Activated CD8-positive, alpha-beta memory T cell treated with anti-CD3 and anti-CD28 coated beads for 48 hours (primary cell): ENCODE data around the gene TMEM63A.
A peak's percentile ranks its signal among the peaks of the same experiment; 100 is the strongest.

Experiments used
- DNase-seq, 3 experiments: peaks; one replicate each; pipeline ENCODE4 v3.0.0-alpha.2; 2020; ENCODE audit warnings: low read depth in 2 of 3, low spot score in 2 of 3

TMEM63A gene

GRCh38 chr1:225868631-225869330, 13.4 kb downstream of the TMEM63A start:
- no peak for DNase-seq

GRCh38 chr1:225866981-225867380, 15.2 kb downstream of the TMEM63A start:
- no peak for DNase-seq

DNA sequence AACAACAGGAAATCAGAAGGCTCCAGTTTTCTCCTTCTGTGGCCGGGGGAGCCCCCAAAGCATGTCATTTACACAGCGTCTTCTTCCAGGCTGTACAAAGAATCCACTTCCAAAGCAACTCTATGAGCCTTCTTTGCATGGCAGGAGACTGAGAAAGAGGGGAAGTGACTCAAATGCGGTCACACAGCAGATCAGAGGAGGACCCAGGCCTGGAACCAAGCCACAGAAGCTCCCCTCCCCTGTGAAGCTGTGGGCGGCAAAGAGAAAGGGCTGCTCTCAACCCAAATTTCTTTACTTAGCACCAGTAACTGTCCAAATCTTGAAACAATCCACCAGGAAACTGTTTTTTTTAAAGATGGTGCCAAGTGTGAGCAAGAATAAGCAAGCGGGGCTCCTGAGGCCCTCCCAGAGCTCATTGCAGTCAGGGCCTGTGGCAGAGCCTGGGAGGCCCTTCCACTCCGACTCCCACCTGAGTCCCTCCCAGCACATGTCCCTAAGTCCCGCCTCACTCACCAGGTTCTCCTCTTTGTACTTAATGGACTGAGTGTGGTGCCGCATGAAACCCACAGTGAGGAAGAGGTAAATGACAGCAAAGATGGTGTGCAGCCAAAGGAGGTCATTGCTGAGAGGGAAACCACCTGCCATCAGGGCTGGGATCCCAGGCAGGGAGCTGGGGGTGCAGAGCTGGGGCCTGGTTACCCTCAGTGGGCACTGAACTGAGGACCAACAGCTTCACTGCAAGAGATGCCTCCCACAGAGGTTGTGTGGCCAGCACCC, 15.9 kb downstream of the TMEM63A start:
- DNase-seq = peak in 1 of 3 experiments; percentile 51

DNA sequence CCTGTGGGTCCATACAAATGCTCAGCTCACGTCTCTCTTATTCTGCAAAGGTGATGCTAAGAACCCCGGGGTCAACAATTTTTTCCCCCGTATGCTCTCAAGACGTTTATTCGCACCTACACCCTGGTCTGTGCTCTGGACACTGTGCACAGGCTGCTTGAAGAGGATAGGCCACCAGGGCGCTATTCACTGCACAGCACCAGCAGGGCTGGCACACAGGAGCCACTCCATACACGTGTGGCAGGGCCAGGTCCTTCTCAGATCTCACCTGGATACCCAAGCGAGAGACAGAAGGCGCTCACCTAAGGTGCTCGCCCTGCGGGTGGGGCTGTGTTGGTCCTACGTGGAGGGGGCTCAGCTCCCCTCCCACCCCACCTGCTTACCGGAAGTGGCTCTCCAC, 16.7 kb downstream of the TMEM63A start:
- no peak for DNase-seq

GRCh38 chr1:225863167-225863566, 19.0 kb downstream of the TMEM63A start:
- DNase-seq = no peak

DNA sequence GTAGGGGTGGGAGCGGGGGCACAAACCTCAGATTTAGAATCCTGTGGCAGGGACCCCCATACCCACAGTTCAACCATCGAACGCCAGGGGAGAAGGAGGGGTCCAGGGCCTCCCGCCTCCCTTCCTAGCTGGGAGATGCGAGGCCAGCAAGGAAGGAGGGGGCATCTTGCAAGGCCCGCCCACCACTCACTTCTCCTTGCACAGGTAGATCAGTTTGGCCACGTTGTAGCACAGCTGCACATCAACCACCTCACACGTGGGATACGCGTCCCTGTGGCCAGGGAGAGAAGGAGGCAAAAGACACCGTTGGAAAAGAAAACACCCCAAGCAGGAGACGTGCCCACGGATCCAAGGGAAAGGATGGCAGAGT, 19.6 kb downstream of the TMEM63A start:
- DNase-seq = no peak

DNA sequence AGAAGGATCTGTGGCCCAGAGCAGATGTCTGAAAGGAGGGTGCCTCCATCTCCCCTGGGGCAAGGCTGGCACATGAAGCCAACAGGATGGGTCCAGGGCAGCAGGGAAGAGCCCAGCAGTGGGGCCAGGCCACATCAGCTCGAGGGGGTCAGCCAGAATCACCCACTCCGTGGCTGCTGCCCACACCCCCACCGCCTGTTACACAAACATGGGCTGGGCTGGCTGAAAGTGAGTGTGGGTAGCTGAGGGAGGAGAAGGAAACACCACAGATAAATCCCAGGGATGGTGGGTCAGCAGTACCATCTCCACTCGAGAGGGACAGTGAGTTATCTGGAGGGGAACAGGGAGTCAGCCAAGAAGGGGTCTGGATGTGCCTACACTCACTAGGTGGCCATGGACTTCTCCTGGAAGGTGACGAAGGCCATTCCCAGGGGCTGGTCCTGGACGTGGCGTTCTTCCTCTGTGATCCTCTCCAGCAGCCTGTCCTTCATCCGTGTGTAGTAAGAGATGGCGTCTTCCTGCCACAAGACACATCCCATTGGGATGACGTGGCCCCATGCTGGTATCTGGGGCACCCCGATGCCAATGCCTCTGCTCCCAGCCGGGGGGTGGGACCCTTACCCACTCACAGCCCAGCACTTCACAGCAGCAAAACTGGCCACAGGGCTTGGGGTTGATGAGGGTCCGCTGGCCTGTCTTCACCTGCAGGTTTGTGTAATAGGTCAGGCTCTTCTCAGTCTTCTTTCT, 20.2 kb downstream of the TMEM63A start:
- DNase-seq = no peak

DNA sequence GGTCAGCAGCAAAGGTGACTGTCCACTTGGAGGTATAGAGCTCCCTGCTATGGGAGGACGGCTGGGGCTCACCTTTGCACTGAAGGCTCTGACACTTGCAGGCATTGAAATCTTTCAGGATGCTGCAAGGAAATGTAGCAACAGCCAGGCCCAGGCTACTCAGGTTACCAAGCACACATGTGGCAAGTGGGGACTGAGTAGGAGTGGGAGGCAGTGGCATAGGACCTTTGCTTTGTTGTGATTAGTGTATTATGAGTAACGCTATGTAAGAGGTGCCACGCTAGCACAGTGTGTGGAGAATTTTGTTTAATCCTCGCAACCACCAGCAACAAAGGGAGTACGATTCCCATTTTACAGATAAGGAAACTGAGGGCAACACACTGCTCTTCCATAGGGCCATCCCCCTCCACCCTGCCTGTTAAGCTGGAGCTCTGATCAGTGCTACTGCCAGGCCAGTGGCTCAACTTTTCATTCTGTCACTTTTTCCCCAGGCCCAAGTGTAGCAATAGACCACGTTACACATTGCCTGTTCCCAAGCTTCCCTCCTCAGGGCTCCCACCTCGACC, 21.2 kb downstream of the TMEM63A start:
- no peak for DNase-seq

DNA sequence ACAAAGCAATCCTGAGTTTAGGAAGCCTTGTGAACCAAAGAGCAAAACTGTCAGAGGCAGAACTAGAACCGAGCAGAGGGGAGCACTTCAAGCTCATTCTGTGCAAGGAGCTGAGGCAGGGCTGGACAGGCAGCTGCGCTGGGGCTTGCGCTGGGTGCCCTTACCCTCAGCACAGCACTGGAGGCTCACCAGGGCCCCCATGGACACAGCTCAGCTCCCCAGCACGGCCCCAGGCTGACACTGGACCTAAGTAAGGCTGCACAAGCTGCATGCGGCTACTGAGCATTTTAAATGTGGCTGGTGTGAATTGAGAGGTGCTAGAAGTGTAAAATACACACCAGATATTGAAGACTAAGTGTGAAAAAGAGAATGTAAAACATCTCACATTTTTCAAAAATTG, 22.1 kb downstream of the TMEM63A start:
- no peak for DNase-seq

- DNase-seq = no peak
Observed at GRCh38 chr1:225859151-225859550, 23.0 kb downstream of the TMEM63A start.

DNA sequence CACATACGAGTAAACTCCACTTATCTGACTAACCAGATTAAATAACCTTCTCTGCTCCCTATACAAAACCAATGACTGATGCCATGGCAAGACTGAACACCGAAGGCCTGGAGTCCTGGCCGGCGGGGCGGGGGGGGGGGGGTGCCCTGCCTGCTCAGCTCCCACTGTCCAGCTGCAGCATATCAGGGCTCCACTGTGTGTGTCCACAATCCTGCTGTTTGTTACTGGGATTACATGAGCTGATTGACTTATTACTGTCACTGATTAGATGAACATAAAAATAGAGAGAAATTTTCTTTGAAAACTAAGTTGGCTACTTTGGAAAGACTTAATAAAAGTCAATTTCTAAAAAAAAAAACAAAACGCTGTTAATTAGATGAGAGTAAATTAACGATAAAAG, 24.9 kb downstream of the TMEM63A start:
- DNase-seq = no peak

GRCh38 chr1:225855503-225856300, 26.5 kb downstream of the TMEM63A start:
- no peak for DNase-seq

DNA sequence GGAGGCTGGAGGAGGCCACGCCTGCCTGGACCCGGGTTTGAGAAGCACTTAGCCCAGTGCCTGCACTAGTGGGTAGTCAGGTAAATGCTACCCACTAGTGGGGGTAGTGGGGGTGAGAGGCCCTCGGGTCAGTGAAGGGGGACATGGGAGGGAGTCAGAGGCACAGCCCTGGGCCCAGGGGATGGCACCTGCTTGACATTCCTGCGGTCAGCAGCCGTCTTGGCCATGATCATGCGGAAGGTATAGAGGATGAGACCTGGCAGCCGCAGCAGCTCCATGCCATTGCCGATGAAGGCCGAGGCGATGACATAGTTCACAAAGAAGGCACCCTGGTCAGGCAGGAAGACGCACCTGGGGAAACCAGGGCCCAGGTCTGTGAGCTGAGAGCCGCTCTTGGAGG, 28.7 kb downstream of the TMEM63A start:
- DNase-seq = no peak

- DNase-seq = no peak
Observed at GRCh38 chr1:225852413-225853124, 29.6 kb downstream of the TMEM63A start.

DNA sequence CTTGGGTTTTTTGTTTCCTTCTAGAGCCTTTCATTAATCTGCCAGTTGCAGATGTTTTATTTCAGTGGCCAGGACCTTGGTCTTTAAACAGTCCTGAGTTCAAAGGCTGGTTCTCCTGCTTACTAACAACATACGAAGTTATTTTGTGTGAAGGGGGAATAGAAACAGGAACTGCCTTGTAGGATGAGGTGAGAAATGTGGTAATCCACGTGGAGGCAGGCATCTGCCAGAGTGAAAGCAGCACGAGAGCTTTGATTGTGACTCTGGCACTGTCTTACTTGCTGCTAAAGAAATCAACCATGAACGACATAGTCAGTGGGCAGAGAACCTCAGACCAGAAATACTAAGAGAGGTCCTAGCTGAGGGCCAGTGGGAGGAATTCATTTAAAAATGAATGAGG, 30.4 kb downstream of the TMEM63A start:
- no peak for DNase-seq

GRCh38 chr1:225850370-225850769, 31.8 kb downstream of the TMEM63A start:
- DNase-seq = no peak

DNA sequence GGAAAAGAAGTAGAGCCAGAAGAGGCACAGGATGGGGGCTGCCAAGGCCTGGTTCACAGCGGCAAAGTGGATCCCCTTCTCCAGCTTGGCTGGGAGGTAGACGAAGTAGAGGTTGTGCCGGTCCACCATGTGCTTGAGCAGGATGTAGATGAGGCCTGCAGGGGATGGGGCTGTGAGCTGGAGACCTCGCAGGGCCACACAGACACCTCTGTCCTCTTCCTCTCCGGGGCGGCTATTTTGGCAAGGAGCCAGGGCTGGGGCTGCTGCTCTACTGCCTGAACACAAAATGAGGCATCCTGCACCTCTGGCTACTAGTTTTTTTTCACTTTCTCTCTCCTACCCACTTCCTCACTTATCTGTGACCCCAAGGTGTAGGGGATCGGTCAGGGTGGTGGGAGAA, 32.3 kb downstream of the TMEM63A start:
- DNase-seq = no peak

DNA sequence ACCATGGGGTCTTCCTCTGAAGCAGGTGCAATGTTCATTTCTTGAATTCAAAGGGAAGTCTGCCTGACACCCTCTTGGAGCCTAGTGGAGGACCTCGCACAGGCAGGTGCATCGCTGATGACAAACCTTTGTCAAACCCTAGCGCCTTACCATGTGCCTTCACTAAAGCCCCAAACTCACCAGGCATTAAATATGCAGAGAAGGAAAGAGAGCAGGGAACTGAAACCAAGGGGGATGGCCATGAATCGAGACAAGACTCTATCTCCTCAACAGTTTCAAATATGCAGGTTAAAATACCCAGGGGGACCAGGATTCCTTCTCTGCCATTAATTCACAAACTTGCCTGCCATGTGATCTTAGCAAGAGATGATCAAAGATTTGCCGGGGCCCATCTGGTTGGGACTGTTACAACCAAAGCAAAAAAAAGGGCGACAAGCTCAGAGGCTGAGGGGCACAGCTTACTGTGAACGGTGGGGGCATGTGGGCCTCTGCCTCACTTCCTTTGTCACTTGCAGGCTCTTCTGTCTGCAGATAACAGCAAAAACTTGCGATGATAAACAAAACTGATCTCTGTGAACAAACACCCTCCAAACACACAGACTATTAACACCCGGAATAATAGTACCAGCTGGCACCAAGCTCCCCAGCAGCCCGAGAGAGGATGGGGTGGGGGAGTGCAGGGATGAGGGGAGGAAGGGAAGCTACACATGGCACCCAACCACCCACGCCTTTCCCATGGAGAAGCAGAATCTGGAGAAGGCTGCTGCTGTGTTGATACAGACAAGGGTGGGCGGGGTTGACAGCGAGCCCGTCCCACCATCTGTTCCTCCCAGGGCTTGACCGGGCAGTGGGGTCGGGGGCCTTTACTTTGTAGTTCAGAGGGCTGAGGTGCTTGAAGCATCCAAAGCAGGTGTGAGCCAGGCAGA, 33.9 kb downstream of the TMEM63A start:
- no peak for DNase-seq

- no peak for DNase-seq
Observed at GRCh38 chr1:225847610-225848009, 34.6 kb downstream of the TMEM63A start.
